DMS 273 (cell line): ENCODE results near the gene VGLL4.
"Not testable (repeated sequence)": the region's sequence is repeated elsewhere in the genome, so short reads cannot be mapped to it uniquely, and the experiment has no call there.

Experiments used
- DNase-seq: peaks from one replicate; lab custom pipeline; 2025; ENCODE audit not compliant: unreplicated experiment; lab: John Stamatoyannopoulos, UW

VGLL4 gene

DNA sequence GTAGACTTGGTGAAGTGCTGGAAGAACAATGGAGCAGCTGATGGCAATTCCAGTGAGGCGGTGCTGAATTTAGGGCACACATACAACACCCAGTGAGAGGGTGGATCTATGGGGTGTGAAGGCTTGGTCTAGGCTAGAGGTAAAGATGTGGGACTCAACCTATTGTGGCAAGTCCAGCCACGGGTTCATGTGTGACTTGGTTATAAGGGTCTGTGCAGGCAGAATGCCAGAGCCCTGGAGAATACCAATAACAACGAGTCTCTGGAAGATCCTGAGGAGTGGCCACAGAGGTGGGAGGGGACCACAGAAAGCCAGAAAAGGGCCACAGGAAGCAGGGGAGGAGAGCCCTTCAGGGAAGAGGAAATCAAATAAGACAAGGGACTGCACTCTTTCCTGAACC is 55.0 kb downstream of the VGLL4 start:
- DNase-seq: no peak

DNA sequence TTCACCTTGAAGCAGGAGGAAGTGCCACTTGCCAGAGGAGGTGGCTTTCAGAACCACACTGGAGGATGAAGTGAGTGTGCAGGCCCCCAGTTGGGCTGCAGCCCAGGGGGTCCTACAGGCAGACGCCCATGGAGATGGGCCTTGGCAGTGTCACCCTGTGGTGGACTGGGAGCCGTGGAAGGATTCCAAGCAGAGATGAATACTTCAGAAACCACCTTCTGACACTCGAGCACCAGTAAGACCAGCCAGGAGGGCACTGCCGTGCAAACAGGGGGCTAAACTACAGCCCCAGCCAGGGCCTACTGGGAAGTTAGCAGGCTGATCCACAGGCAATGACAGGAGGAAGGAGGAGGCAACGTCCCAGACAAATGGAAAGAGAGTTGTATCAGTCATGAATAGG is 55.4 kb downstream of the VGLL4 start:
- no peak for DNase-seq

DNA sequence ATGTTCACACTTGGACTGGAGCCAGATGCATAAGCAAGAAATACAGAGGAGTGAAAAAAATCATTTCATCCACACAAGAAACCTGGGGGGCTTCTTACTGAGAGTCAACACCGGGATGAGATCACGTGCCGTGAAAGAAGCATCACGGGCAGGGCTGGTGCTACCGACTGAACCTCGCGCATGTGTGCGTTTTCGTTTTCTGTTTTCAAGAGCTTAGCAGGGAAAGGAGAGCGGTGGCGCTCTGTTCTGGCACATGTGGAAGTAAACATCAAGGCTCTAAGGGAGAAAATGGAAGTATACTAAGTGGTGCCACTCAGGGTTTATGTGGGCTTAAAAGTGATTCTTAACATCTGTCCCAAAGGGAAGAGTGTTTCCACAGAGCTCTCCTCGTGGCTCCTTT is 55.9 kb downstream of the VGLL4 start:
- no peak for DNase-seq

DNA sequence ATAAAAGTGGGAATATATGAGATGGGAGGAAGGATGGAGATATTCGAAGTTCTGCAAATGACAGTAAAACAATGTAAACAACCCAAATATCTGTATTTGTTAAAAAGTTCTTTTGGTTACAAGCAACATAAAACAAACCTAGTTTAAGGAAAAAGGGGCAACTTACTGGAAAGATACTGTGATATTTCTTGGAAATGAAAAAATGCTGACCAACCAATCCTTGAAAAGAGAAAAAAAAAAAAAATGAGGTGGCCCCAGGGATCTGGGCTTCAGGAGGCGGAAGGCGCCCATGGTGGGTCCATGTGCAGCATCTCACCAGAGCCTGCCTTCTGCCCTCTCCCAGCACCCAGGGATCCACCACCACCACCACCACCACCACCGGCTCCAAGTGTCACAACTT is 59.1 kb downstream of the VGLL4 start:
- DNase-seq: no peak

DNA sequence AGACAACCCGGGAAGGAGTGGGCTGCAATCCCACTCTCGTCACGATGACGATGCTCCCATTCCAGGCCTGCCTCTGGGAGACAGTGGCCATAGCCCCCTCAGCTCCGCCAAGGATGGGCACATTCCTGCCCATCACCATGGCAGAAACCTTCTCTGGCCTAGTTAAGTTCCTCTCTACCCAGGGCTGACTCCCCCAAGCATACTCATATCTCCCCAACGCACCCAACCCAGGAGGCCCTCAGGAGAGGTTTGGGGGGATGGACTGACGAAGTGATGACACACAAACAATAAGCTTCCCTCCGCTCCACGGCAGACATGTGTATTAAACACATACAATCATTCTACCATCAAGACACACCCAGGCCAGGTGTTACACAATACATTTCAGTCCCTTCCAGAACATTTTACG is 60.1 kb downstream of the VGLL4 start:
- DNase-seq: no peak

DNA sequence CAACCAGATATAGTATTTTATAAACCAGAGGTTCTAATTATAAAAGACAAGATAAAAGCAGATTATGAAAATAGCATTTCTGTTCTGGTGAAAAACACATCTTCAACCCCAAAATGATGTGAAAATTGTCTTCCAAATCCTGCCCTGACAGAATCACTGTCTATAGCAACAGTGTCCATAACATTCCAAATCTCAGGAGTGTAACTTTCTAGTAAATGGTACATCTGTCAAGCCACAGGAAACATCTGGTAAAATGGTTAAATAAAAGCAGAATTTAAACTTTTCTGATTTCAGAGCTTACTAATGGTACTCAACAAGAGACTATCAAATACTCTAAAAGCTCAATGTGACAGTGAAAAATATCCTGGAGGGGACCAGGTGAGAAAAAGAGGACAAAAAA is 60.5 kb downstream of the VGLL4 start:
- no peak for DNase-seq

DNA sequence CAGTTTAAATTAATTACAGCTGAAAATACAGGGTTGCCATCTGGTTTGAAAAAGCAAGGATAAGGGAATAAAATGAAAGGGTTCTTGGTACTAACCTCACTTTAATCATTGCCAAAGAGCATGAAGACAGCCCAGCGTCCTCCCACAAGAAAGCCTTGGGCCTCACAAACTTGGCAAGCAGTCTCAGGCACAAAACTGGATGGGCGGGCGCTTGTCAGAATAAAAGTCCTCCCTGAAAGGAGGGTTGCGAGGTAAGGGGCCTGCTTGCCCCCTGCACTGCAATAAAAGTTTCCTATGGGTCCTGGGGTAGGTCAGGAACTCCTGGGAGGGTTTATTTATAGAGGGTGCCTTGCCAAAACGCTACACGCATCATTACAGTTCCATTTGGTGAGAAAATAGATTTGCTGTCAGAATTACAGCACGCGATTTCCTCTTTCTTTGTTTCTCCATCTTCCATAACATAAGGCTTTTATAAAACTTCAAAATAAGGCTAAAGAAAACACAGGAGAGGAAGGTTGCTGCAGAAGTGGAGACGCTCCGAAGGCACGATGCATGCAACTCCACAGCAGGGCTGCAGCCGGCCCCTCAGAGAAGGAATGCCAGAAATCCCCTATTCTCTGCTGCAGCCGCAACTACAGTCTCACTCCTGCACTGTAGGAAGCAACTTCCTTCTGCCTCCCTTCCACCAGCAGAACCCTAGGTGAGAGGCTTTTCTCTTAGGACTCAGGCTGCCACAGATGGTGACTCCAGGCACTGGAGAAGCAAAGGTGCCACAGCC is 61.3 kb downstream of the VGLL4 start:
- peak; percentile 70 for DNase-seq

DNA sequence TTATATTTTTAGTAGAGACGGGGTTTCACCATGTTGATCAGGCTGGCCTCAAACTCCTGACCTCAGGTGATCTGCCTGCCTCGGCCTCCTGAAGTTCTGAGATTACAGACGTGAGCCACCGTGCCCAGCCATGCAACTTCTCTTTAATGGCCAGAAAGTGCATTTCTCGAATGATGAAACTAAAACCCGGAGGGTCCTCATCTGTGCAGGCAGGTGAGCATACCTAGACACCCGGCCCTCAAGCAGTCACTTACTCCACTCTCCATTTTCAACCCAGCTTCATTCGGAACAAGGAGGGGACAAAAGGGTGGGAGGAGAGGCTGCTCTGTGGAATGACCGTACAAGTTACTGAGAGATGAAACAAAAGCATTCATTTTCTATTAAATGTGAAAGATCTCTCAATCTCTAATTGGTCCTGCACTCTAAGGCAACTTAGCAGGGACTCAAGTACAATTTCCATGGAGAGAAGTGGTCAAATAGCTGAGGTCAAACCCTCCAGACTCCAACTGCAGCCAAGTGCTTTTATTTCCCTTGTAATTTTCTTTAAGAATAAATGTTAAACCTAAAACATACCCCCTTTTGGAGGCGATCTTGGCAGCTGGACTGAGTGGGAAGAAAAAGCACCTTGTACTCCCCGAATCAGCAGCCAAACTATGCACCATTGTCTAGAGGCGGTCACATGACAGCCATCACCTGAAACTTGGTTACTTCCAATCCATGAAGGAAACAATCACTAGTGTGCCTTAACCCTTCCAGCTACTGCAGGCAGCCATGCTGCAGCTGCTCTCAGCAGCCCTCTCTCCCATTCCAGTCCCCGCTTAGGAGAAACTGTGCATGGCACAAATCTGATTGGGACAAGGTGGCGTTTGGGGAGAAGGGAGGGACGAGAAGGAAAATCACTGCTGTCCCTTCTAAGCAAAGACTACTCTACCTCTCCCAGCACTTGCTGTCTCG is 62.2 kb downstream of the VGLL4 start:
- no peak for DNase-seq

DNA sequence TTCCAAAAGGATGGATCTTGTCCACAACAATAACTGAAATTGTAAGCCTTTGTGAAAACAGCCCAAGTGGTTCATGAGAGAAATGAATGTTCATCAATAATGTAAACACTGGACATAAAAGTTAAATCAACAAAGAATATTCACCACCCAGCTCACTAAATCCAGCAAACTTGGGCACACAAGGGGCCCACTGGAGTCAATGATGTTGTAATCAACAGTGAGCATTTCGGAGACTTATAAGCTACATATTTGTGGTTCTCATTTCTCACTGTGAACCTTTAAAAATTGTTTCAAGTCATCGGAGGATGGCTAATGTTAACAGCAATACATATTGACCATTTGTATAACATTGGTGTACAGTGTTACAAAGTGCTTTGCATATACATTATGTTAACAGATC is 63.1 kb downstream of the VGLL4 start:
- no peak for DNase-seq

DNA sequence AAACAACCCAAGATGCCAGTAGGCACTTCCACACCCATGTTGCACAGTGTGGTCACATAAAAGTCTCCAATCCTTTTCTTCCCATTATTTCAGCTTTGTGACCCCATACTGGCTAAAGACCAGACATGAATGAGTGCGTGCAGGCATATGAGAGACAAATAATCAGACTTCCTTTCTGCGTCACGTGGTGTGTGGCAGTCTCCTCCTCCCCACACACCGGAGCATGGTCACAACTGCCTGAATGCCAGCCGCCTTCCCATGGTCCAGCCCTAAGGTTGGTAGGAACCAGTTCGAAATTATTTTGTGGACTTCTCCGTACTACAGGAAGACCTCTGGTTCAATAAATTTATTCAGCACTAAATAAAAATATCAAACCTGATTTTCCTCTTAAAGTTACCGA is 65.5 kb downstream of the VGLL4 start:
- DNase-seq: no peak

DNA sequence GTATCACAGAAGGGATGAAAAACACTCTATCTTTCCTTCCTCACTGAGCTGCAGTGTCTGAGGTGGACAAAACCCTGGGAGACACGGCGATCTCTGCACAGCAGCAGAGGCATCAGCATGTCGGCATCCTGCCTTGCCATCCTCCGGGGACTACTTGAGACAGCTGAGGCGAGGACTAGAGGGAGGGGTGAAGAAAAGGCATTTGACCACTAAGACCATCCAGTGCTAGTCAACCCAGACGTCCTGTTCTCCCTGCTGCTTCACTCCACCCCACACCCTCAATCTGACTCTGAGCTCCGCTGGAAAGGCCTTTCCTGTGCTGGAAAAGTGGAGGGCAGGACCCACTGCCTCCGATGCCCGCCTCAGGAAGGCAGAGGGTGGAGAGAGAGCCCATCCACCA is 67.3 kb downstream of the VGLL4 start:
- DNase-seq: no peak

DNA sequence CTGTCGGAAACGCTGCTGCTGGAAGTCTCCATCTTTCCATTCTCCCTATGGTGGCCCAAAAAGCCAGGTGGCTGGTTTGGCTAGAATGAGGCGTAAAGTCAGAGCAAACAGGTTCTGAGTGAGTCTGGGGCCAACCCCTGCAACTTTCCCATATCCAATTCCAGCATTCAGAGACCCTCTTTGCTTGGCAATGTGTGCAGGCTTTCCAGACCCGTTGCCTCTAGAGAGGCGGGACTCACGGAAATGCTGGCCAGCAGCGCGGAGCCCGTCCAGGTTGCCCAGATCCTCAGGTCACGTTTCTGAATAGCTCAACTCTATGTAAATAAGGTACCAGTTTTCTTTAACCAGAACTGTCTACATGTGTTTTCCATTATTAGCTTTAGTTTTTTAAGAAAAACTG is 68.0 kb downstream of the VGLL4 start:
- no peak for DNase-seq

DNA sequence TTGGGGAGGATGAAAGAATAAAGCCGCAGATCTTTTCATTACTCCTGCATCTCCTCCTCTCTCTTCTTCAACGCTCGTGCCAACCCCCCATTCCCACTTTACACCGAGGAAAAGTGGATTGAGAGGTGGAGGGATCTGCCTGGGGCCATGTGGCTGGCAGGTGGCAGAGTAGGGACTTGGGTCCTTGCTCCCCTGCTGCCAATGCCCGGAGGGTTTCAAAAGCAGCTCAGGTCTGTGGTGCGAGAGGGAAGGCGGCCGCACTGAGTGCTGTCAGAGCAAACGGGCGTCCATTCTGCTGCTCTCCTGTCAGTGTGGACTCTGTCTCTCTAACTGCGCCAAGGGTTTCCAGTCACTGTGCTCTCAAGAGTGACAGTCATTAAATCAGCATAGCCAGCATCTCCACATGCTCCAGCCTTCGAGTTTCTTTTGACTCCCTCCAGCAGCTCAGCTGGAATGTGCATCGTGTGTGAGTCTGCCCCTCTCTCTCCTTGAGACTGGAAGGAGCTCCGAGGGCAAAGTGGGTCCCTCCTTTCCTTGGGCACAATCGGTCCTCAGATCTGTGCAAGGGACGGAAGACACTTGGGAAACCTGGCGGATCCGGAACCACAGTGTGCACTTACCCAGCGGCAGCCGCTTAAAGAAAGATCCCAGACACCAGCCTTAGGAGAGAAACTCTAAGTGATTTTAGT is 68.6 kb downstream of the VGLL4 start:
- no peak for DNase-seq

DNA sequence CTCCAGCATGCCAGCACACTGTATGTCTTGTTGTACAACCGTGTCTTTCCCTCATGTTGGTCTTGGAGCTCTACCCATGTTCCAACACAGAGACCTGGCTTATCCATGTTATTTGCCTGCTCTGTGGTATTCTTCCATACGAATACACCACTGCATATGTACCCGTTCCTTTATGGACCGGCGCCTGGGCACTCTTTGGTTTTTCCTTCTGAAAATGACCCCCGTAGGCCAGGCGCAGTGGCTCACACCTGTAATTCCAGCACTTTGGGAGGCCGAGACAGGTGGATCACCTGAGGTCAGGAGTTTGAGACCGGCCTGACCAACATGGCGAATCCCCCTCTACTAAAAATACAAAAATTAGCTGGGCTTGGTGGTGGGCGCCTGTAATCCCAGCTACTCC is 71.1 kb downstream of the VGLL4 start:
- DNase-seq: not testable (repeated sequence)

DNA sequence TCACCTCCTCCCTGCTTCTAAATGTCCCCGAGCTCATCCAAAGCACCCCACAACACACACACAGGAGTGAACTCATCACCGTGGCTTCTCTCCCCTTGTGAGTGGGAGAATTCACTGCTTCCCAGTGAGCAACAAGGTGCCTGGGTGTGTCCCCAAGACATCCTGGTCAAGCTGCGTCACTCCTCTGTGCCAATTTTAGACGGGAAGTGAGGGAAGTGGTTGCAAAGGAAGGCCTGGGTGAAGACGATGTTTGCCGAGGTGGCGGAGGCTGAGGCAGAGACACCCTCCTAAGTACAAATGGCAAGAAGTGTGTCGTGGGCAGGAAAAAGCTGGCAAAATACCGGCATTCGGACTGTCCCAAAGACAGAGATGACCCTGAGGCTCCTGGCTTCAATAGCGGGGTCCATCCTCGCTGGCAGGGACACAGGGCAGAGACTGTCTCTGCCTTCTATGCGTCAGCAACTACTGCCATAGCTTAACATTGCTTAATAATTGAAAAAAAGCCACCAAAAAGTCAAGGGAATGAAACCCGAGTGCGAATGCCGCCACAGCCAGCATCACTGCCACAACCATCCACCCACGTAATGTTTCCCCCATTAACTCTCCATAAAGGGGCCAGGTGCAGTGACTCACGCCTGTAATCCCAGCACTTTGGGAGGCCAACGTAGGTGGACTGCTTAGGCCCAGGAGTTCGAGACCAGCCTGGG is 72.8 kb downstream of the VGLL4 start:
- no peak for DNase-seq

DNA sequence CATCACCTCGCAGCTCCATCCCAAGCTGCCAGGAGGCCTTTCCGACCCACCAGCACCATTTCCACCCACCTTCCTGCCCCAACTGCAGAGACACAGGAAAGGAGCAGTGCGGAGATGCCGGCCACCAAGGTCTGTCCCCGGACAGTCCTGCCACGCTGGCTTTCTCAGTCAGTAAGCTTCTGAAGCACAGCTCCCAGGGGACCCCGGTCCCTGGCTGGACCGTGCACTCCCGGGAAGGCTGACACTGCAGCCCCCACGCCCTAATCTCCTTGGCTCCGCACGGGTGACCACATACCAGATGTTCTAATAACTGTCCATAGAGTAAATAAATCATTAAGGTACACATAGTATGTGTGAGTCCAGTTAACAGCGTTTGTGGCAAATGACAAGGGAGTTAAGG is 73.5 kb downstream of the VGLL4 start:
- no peak for DNase-seq

DNA sequence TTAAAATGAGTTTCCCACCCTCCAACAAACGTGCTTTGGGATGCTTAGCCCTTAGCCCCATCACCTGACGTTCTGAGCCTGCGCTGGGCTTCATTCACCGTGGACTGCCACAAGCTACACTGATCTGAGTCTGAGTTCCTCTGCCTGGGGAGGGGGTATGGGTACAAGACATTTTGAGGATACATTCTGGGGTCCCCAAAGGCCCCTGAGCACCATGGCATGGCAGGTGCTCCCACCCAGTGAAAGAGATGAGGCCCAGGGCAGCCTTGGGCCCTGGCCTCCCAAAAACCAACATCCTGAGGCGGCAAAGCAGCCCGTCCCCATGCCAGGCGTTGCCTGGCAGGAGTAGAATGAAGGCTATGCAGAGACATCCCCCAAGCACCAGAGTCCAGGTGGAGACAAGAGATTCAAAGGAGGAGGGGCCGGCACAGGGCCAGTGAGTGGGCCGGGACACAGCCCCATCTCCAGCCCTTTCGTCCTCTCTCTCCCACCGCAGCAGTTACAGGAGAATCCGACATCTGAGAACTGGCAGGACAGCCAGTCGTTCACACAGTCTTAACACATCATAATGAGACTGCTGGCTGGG is 74.5 kb downstream of the VGLL4 start:
- no peak for DNase-seq

DNA sequence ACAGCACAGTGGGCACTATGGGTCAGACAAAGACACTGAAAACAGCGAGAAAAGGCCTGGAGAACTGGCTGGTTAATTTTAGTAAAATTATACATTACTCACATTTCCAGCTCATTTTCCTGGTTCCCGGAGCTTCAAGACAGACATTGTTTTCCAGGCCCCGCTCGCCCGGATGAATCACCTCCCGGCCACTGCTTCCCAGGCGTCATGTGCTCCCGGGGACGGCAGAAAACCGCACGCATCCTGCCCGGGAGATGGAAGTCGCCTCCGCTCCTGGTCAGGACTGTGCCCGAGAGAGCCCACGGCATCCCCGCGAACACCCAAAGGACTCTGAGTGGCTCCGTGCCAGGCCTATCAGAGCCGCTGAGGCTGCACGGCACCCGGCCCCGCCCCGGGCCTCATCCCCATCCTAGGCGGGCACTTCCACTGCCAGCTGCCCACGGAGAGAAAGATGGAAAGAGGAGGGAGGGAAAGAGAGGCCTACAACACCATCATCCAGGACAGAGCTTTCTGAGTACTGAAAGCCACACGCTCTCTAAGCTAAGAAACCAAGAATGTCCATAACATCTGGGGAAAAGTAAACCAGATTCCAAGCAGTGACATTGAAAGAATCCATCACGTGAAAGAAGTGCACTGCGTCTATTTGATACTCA is 75.1 kb downstream of the VGLL4 start:
- DNase-seq: no peak

DNA sequence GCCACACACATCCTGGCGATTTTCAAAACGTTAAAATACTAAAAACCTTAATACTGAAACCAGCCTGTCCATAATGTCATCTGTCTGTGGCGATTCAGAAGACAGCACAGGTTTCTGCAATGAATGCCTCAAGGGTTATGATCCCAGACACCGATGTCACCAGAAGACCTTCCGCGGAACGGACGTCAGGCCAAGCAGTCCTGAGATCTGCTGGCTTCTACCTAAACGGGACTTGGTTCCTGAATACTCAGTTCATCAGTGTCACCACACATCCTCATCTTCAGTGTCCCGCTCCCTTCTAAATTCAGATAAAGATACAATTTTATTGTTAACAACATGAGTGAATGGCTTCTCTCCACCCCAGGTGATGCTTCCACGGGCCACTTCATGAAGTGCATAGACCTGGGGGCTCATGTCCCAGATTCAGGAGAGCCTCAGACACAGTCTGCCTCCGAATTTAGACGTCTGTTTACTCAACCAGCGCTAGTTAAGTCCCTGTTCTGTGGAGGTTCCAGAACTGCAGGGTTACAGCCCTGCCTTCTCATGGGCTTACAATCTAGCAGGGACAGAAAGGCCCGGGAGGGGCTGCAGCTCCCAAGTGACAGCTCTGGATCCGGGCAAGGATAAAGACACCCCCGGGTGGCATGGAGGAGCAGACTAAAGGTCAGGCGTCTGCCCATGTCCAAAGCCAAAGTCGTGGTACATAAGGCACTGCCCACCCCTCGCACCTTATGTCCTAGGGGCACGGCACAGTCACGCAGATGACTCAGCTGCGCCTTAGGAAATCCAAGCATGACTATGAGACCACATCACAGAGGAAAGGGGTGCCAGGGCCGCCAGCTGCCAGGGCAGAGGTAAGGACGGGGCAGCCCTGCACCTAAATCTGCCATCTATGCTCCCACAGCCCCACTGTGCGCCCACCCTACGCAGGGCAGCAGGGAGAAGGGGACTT is 75.9 kb downstream of the VGLL4 start:
- no peak for DNase-seq
